Upper lobe of right lung (tissue), 1 donor: ENCODE data around the gene RFX1. TPM values are rescaled to one million over a fixed set of nuclear protein-coding genes. Genes with fewer than 3 reads are reported as not detected.

Source experiments
- ATAC-seq: fragments of 200-7000 bp; cut with Tn5 transposase; one replicate; pipeline ENCODE4 v1.9.1; 2020; ENCODE audit warnings: mild to moderate bottlenecking, moderate library complexity
- DNase-seq: peaks from one replicate; pipeline ENCODE4 v3.0.0-alpha.2; 2020
- H3K27ac ChIP-seq: fragments of 200-600 bp; one replicate; pipeline ENCODE4 v1.8.0; 2022
- H3K27me3 ChIP-seq: fragments of 200-600 bp; one replicate; pipeline ENCODE4 v1.8.0; 2022; ENCODE audit warnings: mild to moderate bottlenecking
- H3K36me3 ChIP-seq: fragments of 200-600 bp; one replicate; pipeline ENCODE4 v1.8.0; 2022
- H3K4me1 ChIP-seq: fragments of 200-600 bp; one replicate; pipeline ENCODE4 v1.8.0; 2022
- H3K4me3 ChIP-seq: fragments of 200-600 bp; one replicate; pipeline ENCODE4 v1.8.0; 2022; ENCODE audit warnings: mild to moderate bottlenecking
- H3K9me3 ChIP-seq: fragments of 200-600 bp; one replicate; pipeline ENCODE4 v1.8.0; 2022
- intact Hi-C: fragments of 100-400 bp; cut with DNase I; formaldehyde crosslinking; loops from one replicate; pipeline ENCODE4 v1.11.0; 2022
- total RNA-seq: library from RNA; stranded (reverse); fragmentation: NEBNext Ultra II Directional; extraction: Animal tissue kit (Norgen Biotek cat#: 25700); gene quantifications from one replicate; pipeline ENCODE4 v1.2.1, GENCODE V29; 2021
- TF ChIP-seq, protein P1 (sequence below): fragments of 200-600 bp; IDR thresholded peaks from one replicate; pipeline ENCODE4 v1.8.0; 2022; ENCODE audit warnings: antibody characterized with exemption
- donor health status: DM: no; HTN: yes; CAD: no; lungs with severe emphysema.

Gene RFX1
- total RNA-seq, 1 donor from 2014 or later = 17.8 TPM

DNA sequence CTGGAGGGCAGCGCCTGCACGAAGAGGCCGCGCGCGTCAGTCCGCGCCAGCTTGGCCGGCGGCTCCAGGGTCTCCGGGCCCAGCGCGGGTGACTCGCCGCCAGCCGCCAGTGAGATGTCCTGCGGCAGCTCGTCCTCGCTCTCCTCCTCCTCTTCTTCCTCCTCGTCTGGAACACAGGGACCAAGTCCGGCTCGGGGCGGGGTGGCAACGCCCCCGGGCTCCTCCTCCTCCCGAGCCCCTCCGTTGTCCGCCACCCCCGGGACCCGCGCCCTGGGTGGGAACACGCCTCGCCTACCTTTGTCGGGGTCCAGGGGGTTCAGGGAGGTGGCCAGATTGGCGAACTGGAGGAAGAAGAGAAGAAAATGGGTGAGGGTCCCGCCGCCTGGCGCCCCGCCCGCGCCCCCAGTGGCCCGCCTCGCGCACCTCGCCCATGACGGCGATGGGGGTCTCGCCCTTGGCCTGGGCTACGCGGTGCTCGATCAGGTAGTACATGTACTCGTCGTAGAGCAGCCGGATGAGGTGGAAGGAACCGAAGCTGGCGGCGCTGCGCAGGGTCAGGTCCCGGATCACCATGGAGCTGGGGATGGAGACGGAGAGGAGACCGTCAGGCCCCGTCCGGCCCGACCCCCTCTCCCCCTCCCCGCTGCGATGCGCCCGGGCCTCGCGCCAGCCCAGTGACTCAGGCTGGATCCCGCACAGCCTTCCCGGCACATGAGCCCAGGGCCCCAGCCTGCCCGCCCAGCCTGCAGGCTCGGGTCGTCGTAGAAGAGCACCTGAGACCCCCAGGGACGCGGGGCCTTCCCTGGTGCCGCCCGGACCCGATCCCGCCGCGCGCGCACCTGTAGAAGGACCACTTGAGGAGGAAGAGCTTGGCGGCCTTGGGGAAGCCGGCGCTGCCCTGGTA, 43.2 kb downstream of the RFX1 start:
- no peaks in the 10 kb centered on the region for H3K27me3 ChIP-seq
- peaks cover 57% of the 10 kb centered on the region for H3K36me3 ChIP-seq
- ATAC-seq (no peak), DNase-seq (no peak)
- TF ChIP-seq, protein P1, sequence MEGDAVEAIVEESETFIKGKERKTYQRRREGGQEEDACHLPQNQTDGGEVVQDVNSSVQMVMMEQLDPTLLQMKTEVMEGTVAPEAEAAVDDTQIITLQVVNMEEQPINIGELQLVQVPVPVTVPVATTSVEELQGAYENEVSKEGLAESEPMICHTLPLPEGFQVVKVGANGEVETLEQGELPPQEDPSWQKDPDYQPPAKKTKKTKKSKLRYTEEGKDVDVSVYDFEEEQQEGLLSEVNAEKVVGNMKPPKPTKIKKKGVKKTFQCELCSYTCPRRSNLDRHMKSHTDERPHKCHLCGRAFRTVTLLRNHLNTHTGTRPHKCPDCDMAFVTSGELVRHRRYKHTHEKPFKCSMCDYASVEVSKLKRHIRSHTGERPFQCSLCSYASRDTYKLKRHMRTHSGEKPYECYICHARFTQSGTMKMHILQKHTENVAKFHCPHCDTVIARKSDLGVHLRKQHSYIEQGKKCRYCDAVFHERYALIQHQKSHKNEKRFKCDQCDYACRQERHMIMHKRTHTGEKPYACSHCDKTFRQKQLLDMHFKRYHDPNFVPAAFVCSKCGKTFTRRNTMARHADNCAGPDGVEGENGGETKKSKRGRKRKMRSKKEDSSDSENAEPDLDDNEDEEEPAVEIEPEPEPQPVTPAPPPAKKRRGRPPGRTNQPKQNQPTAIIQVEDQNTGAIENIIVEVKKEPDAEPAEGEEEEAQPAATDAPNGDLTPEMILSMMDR = no peak
- H3K4me1 ChIP-seq = no peaks in the 10 kb centered on the region
- no peak overlapping the region for H3K27ac ChIP-seq
- intact Hi-C loops = no loop called here
- no peaks in the 10 kb centered on the region for H3K9me3 ChIP-seq
- no peak overlapping the region for H3K4me3 ChIP-seq

DNA sequence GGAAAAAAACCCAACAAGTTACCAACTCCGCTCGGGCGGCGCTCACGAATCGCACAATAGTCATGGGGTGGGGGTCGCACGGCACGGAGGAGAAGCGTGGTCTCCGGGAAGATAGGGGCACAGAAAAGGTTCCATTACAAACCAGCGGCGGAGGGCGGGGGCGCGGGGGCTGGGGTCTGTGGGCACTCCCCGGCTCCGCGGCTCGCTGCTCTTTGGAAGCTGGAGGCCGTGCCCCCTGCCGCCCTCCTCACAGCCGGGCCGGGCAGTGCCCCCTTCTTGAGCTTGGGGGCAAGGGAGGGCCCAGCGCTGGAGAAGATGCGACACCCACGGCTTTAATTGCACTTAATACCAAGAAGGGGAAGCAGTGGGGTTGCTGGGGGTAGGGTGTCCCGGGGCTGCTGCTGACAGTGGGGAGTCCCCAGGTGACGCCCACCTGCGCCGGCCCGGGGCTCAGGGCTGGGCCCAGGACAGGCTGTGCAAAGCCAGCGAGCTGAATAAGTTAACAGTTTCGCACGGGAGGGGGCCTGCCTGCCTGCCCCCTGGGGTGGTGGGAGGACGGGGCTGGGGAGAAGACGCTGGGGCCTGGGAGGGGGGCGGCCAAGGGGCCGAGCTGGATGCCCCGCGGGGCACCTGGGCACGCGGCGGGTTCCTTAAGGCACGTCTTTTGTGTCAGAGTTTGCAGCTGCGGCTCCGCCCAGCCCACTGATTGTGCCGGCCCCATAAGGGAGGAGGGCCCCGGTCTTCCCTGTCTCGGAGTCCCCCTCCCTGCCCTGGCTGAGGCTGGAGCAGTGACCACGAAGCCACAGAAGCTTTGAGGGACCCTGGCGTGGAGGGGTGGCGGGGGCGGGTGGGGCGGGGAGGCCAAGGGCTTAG, 44.1 kb downstream of the RFX1 start:
- Histone ChIP-seq H3K27ac (no peak overlapping the region), H3K4me1 (no peaks in the 10 kb centered on the region), H3K4me3 (no peak overlapping the region), H3K9me3 (no peaks in the 10 kb centered on the region), H3K36me3 (peaks cover 57% of the 10 kb centered on the region), H3K27me3 (no peaks in the 10 kb centered on the region)
- ATAC-seq (no peak), DNase-seq (no peak)
- TF ChIP-seq, protein P1 = no peak
- intact Hi-C loops = no loop called here

GRCh38 chr19:13960863-13961784, 45.0 kb downstream of the RFX1 start:
- no peak overlapping the region for H3K4me3 ChIP-seq
- ATAC-seq (no peak), DNase-seq (no peak)
- no peaks in the 10 kb centered on the region for H3K27me3 ChIP-seq
- H3K36me3 ChIP-seq = peaks cover 57% of the 10 kb centered on the region
- TF ChIP-seq, protein P1 = no peak
- no peaks in the 10 kb centered on the region for H3K4me1 ChIP-seq
- intact Hi-C loops = no loop called here
- H3K27ac ChIP-seq = no peak overlapping the region
- H3K9me3 ChIP-seq = no peaks in the 10 kb centered on the region

- Histone ChIP-seq H3K4me1 (no peaks in the 10 kb centered on the region), H3K27me3 (no peaks in the 10 kb centered on the region), H3K27ac (no peak overlapping the region), H3K9me3 (no peaks in the 10 kb centered on the region), H3K36me3 (peaks cover 57% of the 10 kb centered on the region), H3K4me3 (no peak overlapping the region)
- TF ChIP-seq, protein P1 = peak; percentile 27
- DNase-seq (no peak), ATAC-seq (peak; percentile 21)
- intact Hi-C loops = no loop called here
Observed at GRCh38 chr19:13959962-13960862, 45.9 kb downstream of the RFX1 start.
